Stomach (tissue), 9 donors: ENCODE data around the gene EFCAB14. TPM values are rescaled to one million over a fixed set of nuclear protein-coding genes. Genes with fewer than 3 reads are reported as not detected.

Experiments
- DNase-seq, 2 donors: peaks; one replicate each; pipeline versions ENCODE4 v3.0.0 to v3.0.0-alpha.2; 2013 to 2019
- H3K27ac ChIP-seq, 5 donors: fragments of 200-600 bp in 4 of 5; sonication (generic) in 4 of 5; one replicate each; pipeline ENCODE4 v1.5.1; 2013 to 2019; ENCODE audit warnings: mild to moderate bottlenecking in 1 of 5, moderate library complexity in 1 of 5
- H3K27me3 ChIP-seq, 3 donors: fragments of 200-600 bp; sonication (generic); one replicate each; pipeline ENCODE4 v1.5.1; 2017 to 2019; ENCODE audit warnings: mixed run types in 1 of 3
- H3K36me3 ChIP-seq, 4 donors: fragments of 200-600 bp; sonication (generic); 1 replicate in 3 of 4; 2 replicates in 1 of 4; pipeline ENCODE4 v1.5.1; 2016 to 2019
- H3K4me1 ChIP-seq, 4 donors: fragments of 200-600 bp; sonication (generic); one replicate each; pipeline ENCODE4 v1.5.1; 2016 to 2019
- H3K4me3 ChIP-seq, 4 donors: fragments of 200-600 bp; sonication (generic) in 3 of 4; one replicate each; pipeline ENCODE4 v1.5.1; 2016 to 2019; ENCODE audit warnings: mild to moderate bottlenecking in 1 of 4
- H3K9me3 ChIP-seq, 4 donors: fragments of 200-600 bp; sonication (generic); one replicate each; pipeline ENCODE4 v1.5.1; 2016 to 2019
- EP300 ChIP-seq: sonication (generic); formaldehyde crosslinking; IDR thresholded peaks from one replicate; pipeline ENCODE4 v1.6.1; 2017; ENCODE audit warnings: antibody characterized with exemption
- POLR2A ChIP-seq, 4 donors: fragments of 450-650 bp; IDR thresholded peaks; one replicate each; pipeline ENCODE4 v1.6.1; 2016; ENCODE audit warnings: antibody characterized with exemption in 4 of 4, control low read depth in 2 of 4, mild to moderate bottlenecking in 1 of 4, moderate library complexity in 1 of 4
- POLR2AphosphoS5 ChIP-seq, 3 donors: sonication (generic); formaldehyde crosslinking; IDR thresholded peaks; one replicate each; pipeline ENCODE4 v1.6.1; 2016; ENCODE audit warnings: antibody characterized with exemption in 3 of 3
- WGBS, 5 donors: extraction: QIAGEN DNeasy Blood & Tissue Kit in 3 of 5; methylation state at CpG; one replicate each; pipeline versions ENCODE4 v1.1.5 to v1.1.7; 2013 to 2018; 5-methylcytosine and 5-hydroxymethylcytosine counted together
- intact Hi-C: fragments of 100-400 bp; cut with DNase I; formaldehyde crosslinking; loops from one replicate; pipeline ENCODE4 v1.15.1; 2023; ENCODE audit warnings: low total_unique reads
- polyA plus RNA-seq, 3 donors: library from polyadenylated mRNA; stranded (reverse); fragments of 200-250 nt; gene quantifications; one replicate each; pipeline ENCODE4 v1.2.3, GENCODE V29; 2013
- total RNA-seq, 5 donors: library from RNA; depleted of rRNA; stranded (reverse); fragments of >200 nt; gene quantifications; one replicate each; pipeline versions ENCODE4 v1.1.0 to v1.2.3, GENCODE V29; 2014 to 2016
- TF ChIP-seq, protein P1 (sequence below), 7 experiments: fragments of 450-650 bp in 4 of 7; fragments of 200-600 bp in 3 of 7; sonication (generic) in 3 of 7; IDR thresholded peaks; one replicate each; pipeline ENCODE4 v1.5.1; 2016 to 2019; ENCODE audit warnings: antibody characterized with exemption in 7 of 7, control low read depth in 2 of 7, mild to moderate bottlenecking in 1 of 7
- donor health status: healthy with polysubstance abuse.
- donor health status: Bipolar disorder and iron deficiency.
- donor health status: healthy.

The EFCAB14 gene
- total and polyA plus RNA-seq, 8 donors = 19.6 to 164 (median 53.8) TPM

- Histone ChIP-seq H3K4me3 (no peak overlapping the region), H3K36me3 (peaks cover 47 to 90% (median 87%) of the 10 kb centered on the region in 4 donors), H3K27ac (no peak overlapping the region), H3K4me1 (peaks cover 0 to 68% (median 39%) of the 10 kb centered on the region in 4 donors), H3K9me3 (no peaks in the 10 kb centered on the region), H3K27me3 (no peaks in the 10 kb centered on the region)
- intact Hi-C loops = no loop called here
- no peak for DNase-seq
- no peak for TF ChIP-seq POLR2A (IDR thresholded peaks at IDR 0.05)
- TF ChIP-seq, protein P1, sequence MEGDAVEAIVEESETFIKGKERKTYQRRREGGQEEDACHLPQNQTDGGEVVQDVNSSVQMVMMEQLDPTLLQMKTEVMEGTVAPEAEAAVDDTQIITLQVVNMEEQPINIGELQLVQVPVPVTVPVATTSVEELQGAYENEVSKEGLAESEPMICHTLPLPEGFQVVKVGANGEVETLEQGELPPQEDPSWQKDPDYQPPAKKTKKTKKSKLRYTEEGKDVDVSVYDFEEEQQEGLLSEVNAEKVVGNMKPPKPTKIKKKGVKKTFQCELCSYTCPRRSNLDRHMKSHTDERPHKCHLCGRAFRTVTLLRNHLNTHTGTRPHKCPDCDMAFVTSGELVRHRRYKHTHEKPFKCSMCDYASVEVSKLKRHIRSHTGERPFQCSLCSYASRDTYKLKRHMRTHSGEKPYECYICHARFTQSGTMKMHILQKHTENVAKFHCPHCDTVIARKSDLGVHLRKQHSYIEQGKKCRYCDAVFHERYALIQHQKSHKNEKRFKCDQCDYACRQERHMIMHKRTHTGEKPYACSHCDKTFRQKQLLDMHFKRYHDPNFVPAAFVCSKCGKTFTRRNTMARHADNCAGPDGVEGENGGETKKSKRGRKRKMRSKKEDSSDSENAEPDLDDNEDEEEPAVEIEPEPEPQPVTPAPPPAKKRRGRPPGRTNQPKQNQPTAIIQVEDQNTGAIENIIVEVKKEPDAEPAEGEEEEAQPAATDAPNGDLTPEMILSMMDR (IDR thresholded peaks at IDR 0.05) = no peak
- TF ChIP-seq EP300 = no peak
- TF ChIP-seq POLR2AphosphoS5 (IDR thresholded peaks at IDR 0.05) = no peak
- WGBS, 5 donors = 82 to 94% (median 90%) methylated on average over 1 of the region's 1 CpG
Observed at GRCh38 chr1:46708121-46708520, 10.8 kb downstream of the EFCAB14 start.

DNA sequence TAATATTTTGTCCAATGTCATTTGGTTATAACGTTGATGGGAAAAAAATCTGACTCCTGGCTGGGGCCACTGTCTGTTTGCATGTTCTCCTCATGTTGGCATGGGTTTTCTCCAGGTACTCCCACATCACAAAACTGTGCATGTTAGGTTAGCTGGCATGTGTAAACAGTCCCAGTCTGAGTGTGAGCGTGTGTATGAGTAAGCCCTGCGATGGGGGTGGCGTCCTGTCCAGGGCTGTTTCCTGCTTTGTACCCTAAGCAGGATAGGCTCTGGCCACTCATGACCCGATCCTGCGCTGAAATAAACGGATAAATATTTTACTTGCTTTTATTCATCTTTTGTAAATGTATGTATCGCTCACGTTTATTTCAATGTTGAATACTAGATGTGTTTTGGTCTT is 13.5 kb downstream of the EFCAB14 start:
- peaks cover 4 to 62% (median 42%) of the 10 kb centered on the region in 4 donors for H3K4me1 ChIP-seq
- H3K4me3 ChIP-seq = no peak overlapping the region
- H3K36me3 ChIP-seq = peaks cover 42 to 89% (median 85%) of the 10 kb centered on the region in 4 donors
- H3K9me3 ChIP-seq = no peaks in the 10 kb centered on the region
- 27 to 58% (median 54%) methylated on average over 9 of the region's 9 CpGs for WGBS, 5 donors
- H3K27me3 ChIP-seq = no peaks in the 10 kb centered on the region
- TF ChIP-seq POLR2AphosphoS5 (IDR thresholded peaks at IDR 0.05) (peak in 2 of 3 donors; percentile 52 to 56), EP300 (no peak), POLR2A (IDR thresholded peaks at IDR 0.05) (no peak)
- TF ChIP-seq, protein P1 (IDR thresholded peaks at IDR 0.05) = no peak
- H3K27ac ChIP-seq = peak overlapping the region in 4 of 5 donors; percentile 14 to 63 (median 58)
- intact Hi-C loops = no loop called here
- DNase-seq = peak; percentile 54 to 74

DNA sequence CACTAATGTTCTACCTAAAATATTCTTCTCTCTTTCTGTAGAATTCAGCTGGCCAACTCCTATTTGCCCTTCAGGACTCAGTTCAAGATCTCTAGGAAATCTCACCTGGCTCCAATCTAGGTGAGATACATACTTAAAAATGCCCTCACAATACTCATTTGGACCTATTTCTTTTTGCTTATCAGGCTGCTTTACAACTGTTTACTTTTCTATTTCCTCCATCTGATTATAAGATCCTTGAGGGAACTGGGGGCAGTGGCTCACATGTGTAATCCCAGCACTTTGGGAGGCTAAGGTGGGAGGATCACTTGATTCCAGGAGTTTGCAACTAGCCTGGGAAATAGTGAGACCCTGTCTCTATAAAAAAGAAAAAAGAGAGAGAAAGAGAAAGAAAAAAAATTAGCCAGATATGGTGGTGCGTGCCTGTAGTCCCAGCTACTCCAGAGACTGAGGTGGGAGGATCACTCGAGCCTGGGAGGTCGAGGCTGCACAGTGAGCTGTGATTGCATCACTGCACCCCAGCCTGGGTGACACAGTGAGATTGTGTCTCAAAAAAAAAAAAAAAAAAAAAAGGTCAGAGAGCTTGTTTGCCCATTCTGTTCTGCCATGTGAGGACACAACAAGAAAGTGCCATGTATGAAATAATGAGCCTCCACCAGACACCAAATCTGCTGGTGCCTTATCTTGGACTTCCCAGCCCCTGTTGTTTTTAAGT is 14.8 kb downstream of the EFCAB14 start:
- WGBS, 5 donors = 38 to 61% (median 52%) methylated on average over 3 of the region's 3 CpGs
- Histone ChIP-seq H3K4me3 (no peak overlapping the region), H3K9me3 (no peaks in the 10 kb centered on the region), H3K27ac (peak overlapping the region in 3 of 5 donors; percentile 14 to 66 (median 61)), H3K4me1 (peaks cover 4 to 50% (median 33%) of the 10 kb centered on the region in 4 donors), H3K36me3 (peaks cover 35 to 85% (median 82%) of the 10 kb centered on the region in 4 donors), H3K27me3 (no peaks in the 10 kb centered on the region)
- TF ChIP-seq EP300 (no peak), POLR2AphosphoS5 (IDR thresholded peaks at IDR 0.05) (no peak), POLR2A (IDR thresholded peaks at IDR 0.05) (no peak)
- TF ChIP-seq, protein P1 (IDR thresholded peaks at IDR 0.05) = no peak
- intact Hi-C loops = no loop called here
- DNase-seq = no peak

DNA sequence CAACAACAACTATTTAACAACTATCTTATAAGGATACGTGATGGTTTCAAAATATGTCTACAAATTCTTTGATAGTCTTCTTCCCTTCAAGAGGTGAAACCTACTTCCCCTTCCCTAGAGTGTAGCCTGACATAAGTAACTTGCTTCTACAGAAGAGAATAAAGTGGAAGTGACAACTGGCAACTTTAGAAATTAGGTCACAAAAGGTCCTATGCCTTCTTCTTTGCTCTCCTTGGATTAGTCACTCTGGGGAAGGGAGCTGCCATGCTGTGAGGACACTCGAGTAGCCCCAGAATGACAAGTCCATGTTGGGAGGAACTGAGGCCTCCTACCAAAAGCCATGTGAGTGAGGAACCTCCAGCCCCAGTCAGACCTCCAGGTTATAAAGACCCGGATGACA is 19.2 kb downstream of the EFCAB14 start:
- H3K27me3 ChIP-seq = no peaks in the 10 kb centered on the region
- peaks cover 4 to 41% (median 32%) of the 10 kb centered on the region in 4 donors for H3K4me1 ChIP-seq
- H3K27ac ChIP-seq = no peak overlapping the region
- TF ChIP-seq, protein P1 (IDR thresholded peaks at IDR 0.05) = no peak
- no peak for TF ChIP-seq POLR2A (IDR thresholded peaks at IDR 0.05)
- TF ChIP-seq EP300 = no peak
- no peak for TF ChIP-seq POLR2AphosphoS5 (IDR thresholded peaks at IDR 0.05)
- intact Hi-C loops = no loop called here
- WGBS, 5 donors = 56 to 71% (median 63%) methylated on average over 3 of the region's 3 CpGs
- no peak for DNase-seq
- H3K9me3 ChIP-seq = no peaks in the 10 kb centered on the region
- H3K4me3 ChIP-seq = no peak overlapping the region
- H3K36me3 ChIP-seq = peaks cover 22 to 88% (median 84%) of the 10 kb centered on the region in 4 donors
